Measurements from ENCODE around the gene ALKBH5.
A peak's percentile ranks its signal among the peaks of the same experiment; 100 is the strongest.

The ALKBH5 gene

GRCh38 chr17:18148586-18148985 is 35.0 kb upstream of the ALKBH5 start:
- Mint-ChIP-seq H3K27ac (no peak overlapping the region), H3K4me3 (no peak overlapping the region), H3K4me1 (peaks cover 10% of the 10 kb centered on the region), H3K36me3 (no peaks in the 10 kb centered on the region), H3K9me3 (no peaks in the 10 kb centered on the region), H3K27me3 (no peaks in the 10 kb centered on the region)

GRCh38 chr17:18151290-18151689 is 32.3 kb upstream of the ALKBH5 start:
- peak overlapping the region; percentile 42 for H3K4me3 Mint-ChIP-seq
- H3K4me1 Mint-ChIP-seq = peaks cover 17% of the 10 kb centered on the region
- no peaks in the 10 kb centered on the region for H3K27me3 Mint-ChIP-seq
- H3K36me3 Mint-ChIP-seq = no peaks in the 10 kb centered on the region
- no peak overlapping the region for H3K27ac Mint-ChIP-seq
- H3K9me3 Mint-ChIP-seq = no peaks in the 10 kb centered on the region

GRCh38 chr17:18155179-18155578 is 28.4 kb upstream of the ALKBH5 start:
- no peak overlapping the region for H3K27ac Mint-ChIP-seq
- peaks cover 27% of the 10 kb centered on the region for H3K4me1 Mint-ChIP-seq
- no peaks in the 10 kb centered on the region for H3K9me3 Mint-ChIP-seq
- H3K4me3 Mint-ChIP-seq = no peak overlapping the region
- H3K36me3 Mint-ChIP-seq = no peaks in the 10 kb centered on the region
- H3K27me3 Mint-ChIP-seq = no peaks in the 10 kb centered on the region

GRCh38 chr17:18156171-18156975 is 27.3 kb upstream of the ALKBH5 start:
- Mint-ChIP-seq H3K4me1 (peaks cover 27% of the 10 kb centered on the region), H3K27ac (peak overlapping the region; percentile 83), H3K9me3 (no peaks in the 10 kb centered on the region), H3K4me3 (no peak overlapping the region), H3K36me3 (no peaks in the 10 kb centered on the region), H3K27me3 (no peaks in the 10 kb centered on the region)

- Mint-ChIP-seq H3K4me3 (no peak overlapping the region), H3K9me3 (no peaks in the 10 kb centered on the region), H3K27ac (no peak overlapping the region), H3K36me3 (no peaks in the 10 kb centered on the region), H3K27me3 (no peaks in the 10 kb centered on the region), H3K4me1 (peaks cover 27% of the 10 kb centered on the region)
These were observed 26.7 kb upstream of the ALKBH5 start for GRCh38 chr17:18156976-18157280.

- peak overlapping the region; percentile 79 for H3K4me3 Mint-ChIP-seq
- no peaks in the 10 kb centered on the region for H3K9me3 Mint-ChIP-seq
- peak overlapping the region; percentile 20 for H3K27ac Mint-ChIP-seq
- H3K36me3 Mint-ChIP-seq = no peaks in the 10 kb centered on the region
- H3K27me3 Mint-ChIP-seq = no peaks in the 10 kb centered on the region
- peaks cover 26% of the 10 kb centered on the region for H3K4me1 Mint-ChIP-seq
These were observed 26.2 kb upstream of the ALKBH5 start for GRCh38 chr17:18157354-18157985.

GRCh38 chr17:18158022-18158600 is 25.5 kb upstream of the ALKBH5 start:
- H3K4me1 Mint-ChIP-seq = peaks cover 22% of the 10 kb centered on the region
- no peaks in the 10 kb centered on the region for H3K36me3 Mint-ChIP-seq
- no peaks in the 10 kb centered on the region for H3K9me3 Mint-ChIP-seq
- H3K27me3 Mint-ChIP-seq = no peaks in the 10 kb centered on the region
- H3K27ac Mint-ChIP-seq = peak overlapping the region; percentile 20
- peak overlapping the region; percentile 79 for H3K4me3 Mint-ChIP-seq

- Mint-ChIP-seq H3K27me3 (no peaks in the 10 kb centered on the region), H3K27ac (no peak overlapping the region), H3K36me3 (no peaks in the 10 kb centered on the region), H3K4me3 (no peak overlapping the region), H3K9me3 (no peaks in the 10 kb centered on the region), H3K4me1 (peaks cover 10% of the 10 kb centered on the region)
These were observed 24.0 kb upstream of the ALKBH5 start for GRCh38 chr17:18159551-18160120.

- Mint-ChIP-seq H3K36me3 (no peaks in the 10 kb centered on the region), H3K4me1 (peaks cover 10% of the 10 kb centered on the region), H3K27ac (no peak overlapping the region), H3K9me3 (no peaks in the 10 kb centered on the region), H3K4me3 (no peak overlapping the region), H3K27me3 (no peaks in the 10 kb centered on the region)
These were observed 23.3 kb upstream of the ALKBH5 start for GRCh38 chr17:18160128-18160856.

- Mint-ChIP-seq H3K9me3 (no peaks in the 10 kb centered on the region), H3K36me3 (no peaks in the 10 kb centered on the region), H3K27ac (no peak overlapping the region), H3K4me3 (no peak overlapping the region), H3K4me1 (peaks cover 10% of the 10 kb centered on the region), H3K27me3 (no peaks in the 10 kb centered on the region)
These were observed 22.2 kb upstream of the ALKBH5 start for GRCh38 chr17:18161207-18162145.

- H3K36me3 Mint-ChIP-seq = no peaks in the 10 kb centered on the region
- no peaks in the 10 kb centered on the region for H3K27me3 Mint-ChIP-seq
- H3K4me1 Mint-ChIP-seq = peaks cover 4% of the 10 kb centered on the region
- no peaks in the 10 kb centered on the region for H3K9me3 Mint-ChIP-seq
- H3K4me3 Mint-ChIP-seq = no peak overlapping the region
- H3K27ac Mint-ChIP-seq = no peak overlapping the region
These were observed 20.1 kb upstream of the ALKBH5 start for GRCh38 chr17:18163547-18163946.

- H3K27ac Mint-ChIP-seq = no peak overlapping the region
- no peak overlapping the region for H3K4me3 Mint-ChIP-seq
- no peaks in the 10 kb centered on the region for H3K36me3 Mint-ChIP-seq
- H3K27me3 Mint-ChIP-seq = no peaks in the 10 kb centered on the region
- H3K9me3 Mint-ChIP-seq = no peaks in the 10 kb centered on the region
- no peaks in the 10 kb centered on the region for H3K4me1 Mint-ChIP-seq
These were observed 16.7 kb upstream of the ALKBH5 start for GRCh38 chr17:18166894-18167293.

- Mint-ChIP-seq H3K4me3 (no peak overlapping the region), H3K27ac (no peak overlapping the region), H3K9me3 (no peaks in the 10 kb centered on the region), H3K4me1 (no peaks in the 10 kb centered on the region), H3K27me3 (no peaks in the 10 kb centered on the region), H3K36me3 (no peaks in the 10 kb centered on the region)
These were observed 16.2 kb upstream of the ALKBH5 start for GRCh38 chr17:18167421-18167820.

GRCh38 chr17:18172531-18173278 is 10.9 kb upstream of the ALKBH5 start:
- H3K4me1 Mint-ChIP-seq = no peaks in the 10 kb centered on the region

More at GRCh38 chr17:18172531-18173278, 10.9 kb upstream of the ALKBH5 start:
- Mint-ChIP-seq H3K36me3 (no peaks in the 10 kb centered on the region), H3K27me3 (no peaks in the 10 kb centered on the region), H3K4me3 (no peak overlapping the region), H3K27ac (no peak overlapping the region), H3K9me3 (no peaks in the 10 kb centered on the region)
